Body of pancreas (tissue), 4 donors: ENCODE data around the gene DMAC2L.
"Not testable (repeated sequence)": the region's sequence is repeated elsewhere in the genome, so short reads cannot be mapped to it uniquely, and the experiment has no call there.

Source experiments
- POLR2A ChIP-seq, 3 donors: fragments of 450-650 bp; IDR thresholded peaks; one replicate each; pipeline ENCODE4 v1.6.1; 2016; ENCODE audit warnings: antibody characterized with exemption in 3 of 3, mild to moderate bottlenecking in 2 of 3
- TF ChIP-seq, protein P1 (sequence below), 7 experiments: fragments of 450-650 bp in 4 of 7; fragments of 200-600 bp in 3 of 7; sonication (generic) in 3 of 7; IDR thresholded peaks; one replicate each; pipeline ENCODE4 v1.5.1; 2016 to 2019; ENCODE audit warnings: antibody characterized with exemption in 7 of 7

DNA sequence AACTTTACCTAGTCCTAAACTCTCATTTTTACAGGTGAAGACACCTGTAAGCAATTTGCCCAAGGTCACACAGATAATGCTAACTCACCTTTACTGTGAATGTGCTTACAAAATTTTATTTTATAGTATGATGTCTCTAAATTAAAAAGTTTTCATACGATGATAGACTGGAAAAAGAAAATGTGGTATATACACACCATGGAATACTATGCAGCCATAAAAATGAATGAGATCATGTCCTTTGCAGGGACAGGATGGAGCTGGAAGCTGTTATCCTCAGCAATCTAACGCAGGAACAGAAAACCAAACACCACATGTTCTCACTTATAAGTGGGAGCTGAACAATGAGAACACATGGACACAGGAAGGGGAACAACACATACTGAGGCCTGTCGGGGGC lies 44.2 kb downstream of the DMAC2L start:
- TF ChIP-seq, protein P1, sequence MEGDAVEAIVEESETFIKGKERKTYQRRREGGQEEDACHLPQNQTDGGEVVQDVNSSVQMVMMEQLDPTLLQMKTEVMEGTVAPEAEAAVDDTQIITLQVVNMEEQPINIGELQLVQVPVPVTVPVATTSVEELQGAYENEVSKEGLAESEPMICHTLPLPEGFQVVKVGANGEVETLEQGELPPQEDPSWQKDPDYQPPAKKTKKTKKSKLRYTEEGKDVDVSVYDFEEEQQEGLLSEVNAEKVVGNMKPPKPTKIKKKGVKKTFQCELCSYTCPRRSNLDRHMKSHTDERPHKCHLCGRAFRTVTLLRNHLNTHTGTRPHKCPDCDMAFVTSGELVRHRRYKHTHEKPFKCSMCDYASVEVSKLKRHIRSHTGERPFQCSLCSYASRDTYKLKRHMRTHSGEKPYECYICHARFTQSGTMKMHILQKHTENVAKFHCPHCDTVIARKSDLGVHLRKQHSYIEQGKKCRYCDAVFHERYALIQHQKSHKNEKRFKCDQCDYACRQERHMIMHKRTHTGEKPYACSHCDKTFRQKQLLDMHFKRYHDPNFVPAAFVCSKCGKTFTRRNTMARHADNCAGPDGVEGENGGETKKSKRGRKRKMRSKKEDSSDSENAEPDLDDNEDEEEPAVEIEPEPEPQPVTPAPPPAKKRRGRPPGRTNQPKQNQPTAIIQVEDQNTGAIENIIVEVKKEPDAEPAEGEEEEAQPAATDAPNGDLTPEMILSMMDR (IDR thresholded peaks at IDR 0.05): not testable (repeated sequence)
- not testable (repeated sequence) for TF ChIP-seq POLR2A (IDR thresholded peaks at IDR 0.05)
